GOT3 (cell line): ENCODE measurements around the gene RAMACL.

Source experiments
- DNase-seq: peaks from one replicate; lab custom pipeline; 2025; ENCODE audit warnings: mixed read lengths; lab: John Stamatoyannopoulos, UW

RAMACL gene

GRCh38 chr6:166618251-166618650 is 31.8 kb upstream of the RAMACL start:
- DNase-seq: no peak

GRCh38 chr6:166617359-166617758 is 30.9 kb upstream of the RAMACL start:
- DNase-seq: no peak

- DNase-seq: no peak
Measured at GRCh38 chr6:166616261-166617238, 30.1 kb upstream of the RAMACL start.

GRCh38 chr6:166615059-166615770 is 28.7 kb upstream of the RAMACL start:
- DNase-seq: no peak

- no peak for DNase-seq
Measured at GRCh38 chr6:166614589-166614988, 28.1 kb upstream of the RAMACL start.

- DNase-seq: no peak
Measured at GRCh38 chr6:166614171-166614583, 27.7 kb upstream of the RAMACL start.

GRCh38 chr6:166613027-166613426 is 26.5 kb upstream of the RAMACL start:
- DNase-seq: no peak

DNA sequence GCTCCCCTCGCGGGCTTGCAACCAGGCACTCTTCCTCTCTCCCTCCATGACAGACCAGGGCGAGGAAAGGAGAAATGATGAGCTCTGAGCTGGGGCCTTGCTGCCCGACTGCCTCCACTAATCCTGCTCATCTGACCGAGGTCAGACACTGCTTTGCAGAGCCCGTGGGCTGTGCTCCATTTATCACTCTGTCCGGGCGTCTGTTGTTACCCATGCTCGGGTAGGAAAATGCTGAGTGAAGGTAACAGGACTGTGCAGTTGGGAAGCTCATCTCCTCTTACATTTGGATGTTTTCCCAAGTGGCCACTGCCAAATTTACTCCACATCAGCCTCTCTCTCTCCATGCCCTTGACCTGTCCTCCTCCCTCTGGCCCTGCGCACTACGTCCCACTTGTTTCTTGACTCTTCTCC is 26.0 kb upstream of the RAMACL start:
- no peak for DNase-seq

- DNase-seq: no peak
Measured at GRCh38 chr6:166611631-166612030, 25.2 kb upstream of the RAMACL start.

- no peak for DNase-seq
Measured at GRCh38 chr6:166610069-166610468, 23.6 kb upstream of the RAMACL start.

- DNase-seq: no peak
Measured at GRCh38 chr6:166608774-166609173, 22.3 kb upstream of the RAMACL start.

DNA sequence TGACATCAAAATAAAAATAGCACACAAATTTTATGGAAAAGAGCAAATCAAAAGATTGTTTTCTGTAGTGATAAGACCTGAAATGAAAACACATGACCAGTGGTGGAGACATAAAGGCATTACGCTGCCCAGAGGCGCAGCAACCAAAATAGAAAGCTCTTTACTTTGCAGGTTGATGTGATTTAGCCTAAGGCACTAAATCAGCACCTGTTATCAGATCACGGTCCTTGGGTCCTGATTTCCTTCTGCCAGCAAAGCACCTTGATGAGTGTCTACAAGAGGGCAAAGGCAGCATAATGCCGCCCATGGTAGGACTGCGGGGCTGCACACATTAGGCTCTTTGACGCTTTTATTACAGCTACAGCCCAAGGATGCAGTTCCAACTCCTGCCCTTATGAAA is 19.3 kb upstream of the RAMACL start:
- DNase-seq: no peak

DNA sequence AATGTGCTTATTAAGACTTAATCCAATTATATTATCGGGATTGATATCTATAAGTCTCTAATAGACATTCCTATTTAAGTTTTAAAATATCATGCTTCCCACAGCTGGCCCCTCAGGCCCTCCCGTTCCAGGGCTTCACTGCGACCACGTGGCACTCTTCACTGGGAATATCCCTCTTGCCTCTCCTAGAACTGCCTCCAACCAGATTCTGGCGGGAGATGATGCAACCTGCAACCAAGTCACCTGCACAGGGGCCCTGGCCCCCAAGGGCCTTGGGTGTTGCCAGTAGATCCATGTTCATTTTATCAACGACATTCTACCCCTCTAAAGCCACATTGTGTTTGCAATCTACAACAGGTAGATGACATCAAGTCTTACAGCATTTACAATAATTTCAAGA is 18.4 kb upstream of the RAMACL start:
- no peak for DNase-seq

DNA sequence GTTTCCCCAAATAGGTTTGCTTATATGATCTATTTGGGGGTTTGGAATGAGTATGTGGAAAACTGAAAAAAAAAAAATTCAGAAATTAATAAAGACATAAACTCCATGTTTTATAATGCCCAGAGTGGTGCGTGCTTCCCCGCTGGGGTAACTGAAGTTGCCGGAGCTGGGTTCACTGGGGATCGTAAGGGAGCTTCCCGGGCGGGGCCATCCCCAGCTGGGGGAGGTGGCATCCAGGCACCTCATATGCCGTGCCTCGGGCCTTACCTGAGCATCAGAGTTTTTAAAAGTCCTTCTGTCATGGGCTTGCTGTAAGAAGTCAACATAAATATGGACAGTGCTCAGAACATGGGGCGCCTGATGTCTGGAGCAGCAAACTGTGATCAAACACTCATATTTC is 17.9 kb upstream of the RAMACL start:
- DNase-seq: no peak

GRCh38 chr6:166603043-166603690 is 16.7 kb upstream of the RAMACL start:
- no peak for DNase-seq

- no peak for DNase-seq
Measured at GRCh38 chr6:166601956-166602355, 15.5 kb upstream of the RAMACL start.

DNA sequence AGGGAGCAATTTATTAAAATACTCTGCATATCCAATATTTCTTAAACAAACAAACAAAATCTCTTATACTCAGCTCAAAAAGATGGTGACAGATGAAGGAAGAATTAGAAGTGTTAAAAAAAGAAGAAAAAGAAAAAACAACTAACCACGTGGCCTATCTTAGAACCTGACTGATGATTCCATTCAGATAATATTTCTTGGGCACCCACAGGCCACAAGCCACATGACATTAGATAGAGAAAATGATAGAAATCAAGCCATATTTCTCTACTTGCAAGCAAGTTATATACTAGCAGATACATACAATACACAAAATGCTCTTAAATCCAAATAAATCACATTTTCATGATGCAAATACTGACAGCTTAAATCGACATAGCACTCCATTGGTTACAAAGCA is 14.5 kb upstream of the RAMACL start:
- no peak for DNase-seq

DNA sequence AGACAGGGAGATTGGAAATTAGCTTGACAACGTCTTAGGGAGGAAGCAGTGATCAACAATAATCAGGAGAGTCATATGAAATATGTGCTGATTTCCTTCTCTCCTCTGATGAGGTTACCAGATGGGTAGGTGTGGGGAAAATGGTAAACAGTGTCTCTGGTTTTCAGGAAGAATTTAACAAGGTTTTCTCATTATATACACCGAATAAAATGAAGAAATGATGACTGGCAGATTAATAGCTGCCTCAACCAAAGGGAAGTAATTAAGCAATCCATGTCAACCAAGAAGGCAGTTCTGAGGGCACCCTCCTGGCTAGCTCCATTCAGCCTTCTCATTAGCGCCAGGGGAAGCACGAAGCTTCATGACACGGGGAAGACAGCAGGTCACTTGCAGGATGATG is 12.7 kb upstream of the RAMACL start:
- no peak for DNase-seq

DNA sequence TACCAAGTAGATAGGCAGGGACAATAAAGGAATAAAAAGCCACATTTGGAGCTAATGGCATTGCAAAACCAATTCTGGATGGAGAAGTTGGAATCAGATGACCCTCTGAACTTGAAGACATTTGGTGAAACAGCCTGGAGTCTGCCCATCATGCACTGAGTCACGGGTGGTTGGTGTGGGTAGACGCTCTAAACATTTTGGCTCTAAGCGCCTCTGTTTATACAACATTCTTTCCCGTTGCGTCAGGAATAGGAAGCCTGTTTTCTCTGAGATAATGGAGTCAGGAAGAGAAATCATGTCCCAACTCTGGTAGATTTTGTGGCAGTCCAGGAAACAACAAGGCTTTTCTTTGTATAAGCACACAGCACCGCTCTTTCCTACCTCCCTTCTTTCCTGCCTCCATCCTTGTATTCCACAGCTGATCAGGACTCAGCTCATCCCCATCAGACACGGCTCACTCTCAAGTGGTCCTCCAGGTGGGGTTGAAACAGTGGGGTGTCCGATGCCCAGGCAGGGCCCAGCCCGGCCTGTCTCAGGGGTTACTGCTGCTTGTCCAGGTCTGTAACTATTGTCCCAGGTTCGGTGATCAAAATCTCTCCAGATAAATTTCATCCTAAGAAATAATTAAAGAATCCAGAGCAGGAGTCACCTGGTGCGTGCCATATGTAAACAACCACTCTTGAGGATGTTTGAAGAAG is 12.1 kb upstream of the RAMACL start:
- DNase-seq: no peak

DNA sequence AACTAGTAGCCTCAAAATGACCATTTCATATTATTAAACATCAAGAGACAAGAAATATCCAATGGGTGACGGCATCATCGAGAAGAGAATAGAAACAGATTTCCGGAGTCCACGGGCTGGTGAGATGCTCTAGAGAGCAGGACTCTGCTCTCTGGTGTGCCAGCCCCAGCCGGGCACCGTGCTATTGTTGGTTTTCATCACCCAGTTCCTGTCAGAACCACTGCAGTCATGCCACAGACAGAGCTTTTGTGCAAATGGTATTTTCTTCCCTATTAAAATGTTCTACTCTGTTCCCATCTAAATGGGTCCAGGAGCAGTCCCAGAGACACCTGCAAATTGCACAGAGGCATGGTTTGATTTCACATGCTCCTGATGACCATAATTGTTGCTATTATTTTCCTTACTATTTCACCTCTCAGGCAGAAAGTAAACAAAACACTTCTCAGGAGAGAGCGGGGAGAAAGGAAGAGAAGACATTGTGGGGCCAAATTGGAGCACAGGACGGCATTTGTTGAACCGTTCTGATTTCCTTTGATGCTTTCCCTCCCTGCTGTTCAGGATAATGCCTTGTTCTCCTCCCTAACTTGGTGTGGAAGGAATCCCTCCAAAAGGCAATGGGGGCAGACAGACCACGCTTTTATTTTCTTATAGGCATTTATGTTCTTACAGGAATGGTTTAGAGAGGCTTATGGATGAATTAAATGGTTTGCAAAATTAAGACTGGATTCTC is 11.4 kb upstream of the RAMACL start:
- DNase-seq: no peak

GRCh38 chr6:166596776-166597507 is 10.5 kb upstream of the RAMACL start:
- DNase-seq: no peak
